ENCODE results near the gene MACROD2.

DNA sequence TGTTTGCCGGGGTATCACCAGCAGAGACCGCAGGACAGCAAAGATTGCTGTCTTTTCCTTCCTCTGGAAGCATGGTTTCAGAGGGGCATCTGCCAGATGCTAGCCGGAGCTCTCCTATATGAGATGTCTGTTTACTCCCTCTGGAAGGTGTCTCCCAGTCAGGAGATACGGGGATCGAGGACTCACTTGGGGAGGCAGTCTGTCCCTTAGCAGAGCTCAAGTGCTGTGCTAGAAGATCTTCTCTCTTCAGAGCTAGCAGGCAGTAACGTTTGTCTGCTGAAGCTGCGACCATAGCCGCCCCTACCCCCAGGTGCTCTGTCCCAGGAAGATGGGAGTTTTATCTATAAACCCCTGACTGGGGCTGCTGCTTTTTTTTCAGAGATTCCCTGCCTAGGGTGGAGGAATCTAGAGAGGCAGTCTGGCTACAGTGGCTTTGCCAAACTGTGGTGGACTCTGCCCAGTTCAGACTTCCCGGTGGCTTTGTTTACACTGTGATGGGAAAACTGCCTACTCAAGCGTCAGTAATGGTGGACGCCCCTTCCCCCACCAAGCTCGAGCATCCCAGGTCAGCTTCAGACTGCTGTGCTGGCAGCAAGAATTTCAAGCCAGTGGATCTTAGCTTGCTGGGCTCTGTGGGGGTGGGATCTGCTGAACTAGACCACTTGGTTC lies 475.0 kb downstream of the MACROD2 start:
- TF ChIP-seq, protein P1, sequence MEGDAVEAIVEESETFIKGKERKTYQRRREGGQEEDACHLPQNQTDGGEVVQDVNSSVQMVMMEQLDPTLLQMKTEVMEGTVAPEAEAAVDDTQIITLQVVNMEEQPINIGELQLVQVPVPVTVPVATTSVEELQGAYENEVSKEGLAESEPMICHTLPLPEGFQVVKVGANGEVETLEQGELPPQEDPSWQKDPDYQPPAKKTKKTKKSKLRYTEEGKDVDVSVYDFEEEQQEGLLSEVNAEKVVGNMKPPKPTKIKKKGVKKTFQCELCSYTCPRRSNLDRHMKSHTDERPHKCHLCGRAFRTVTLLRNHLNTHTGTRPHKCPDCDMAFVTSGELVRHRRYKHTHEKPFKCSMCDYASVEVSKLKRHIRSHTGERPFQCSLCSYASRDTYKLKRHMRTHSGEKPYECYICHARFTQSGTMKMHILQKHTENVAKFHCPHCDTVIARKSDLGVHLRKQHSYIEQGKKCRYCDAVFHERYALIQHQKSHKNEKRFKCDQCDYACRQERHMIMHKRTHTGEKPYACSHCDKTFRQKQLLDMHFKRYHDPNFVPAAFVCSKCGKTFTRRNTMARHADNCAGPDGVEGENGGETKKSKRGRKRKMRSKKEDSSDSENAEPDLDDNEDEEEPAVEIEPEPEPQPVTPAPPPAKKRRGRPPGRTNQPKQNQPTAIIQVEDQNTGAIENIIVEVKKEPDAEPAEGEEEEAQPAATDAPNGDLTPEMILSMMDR (conservative IDR thresholded peaks at IDR 0.05; ENCODE audit: low read depth, low read length) = no peak
- TF ChIP-seq EZH2 (IDR thresholded peaks at IDR 0.05; ENCODE audit: borderline replicate concordance, low read depth, low read length, poor library complexity, severe bottlenecking) = no peak
